ENCODE measurements around the gene THBS1.

THBS1 gene

GRCh38 chr15:39580485-39581241, at the start of gene THBS1:
THBS1 (plus strand) TSS chr15:39581079; CDS start chr15:39581858, 779 bp downstream.
- DNase-seq (ENCODE audit: low read depth in 4 of 4, low spot score in 1 of 4), result peak in 3 of 4 experiments; percentile 14 to 37 (median 16)

GRCh38 chr15:39534996-39535395, 45.9 kb upstream of the THBS1 start:
- DNase-seq (ENCODE audit: low read depth in 4 of 4, low spot score in 1 of 4), result no peak

GRCh38 chr15:39535466-39535865, 45.4 kb upstream of the THBS1 start:
- no peak for DNase-seq (ENCODE audit: low read depth in 4 of 4, low spot score in 1 of 4)

GRCh38 chr15:39538936-39539335, 41.9 kb upstream of the THBS1 start:
- DNase-seq (ENCODE audit: low read depth in 4 of 4, low spot score in 1 of 4), result no peak

DNA sequence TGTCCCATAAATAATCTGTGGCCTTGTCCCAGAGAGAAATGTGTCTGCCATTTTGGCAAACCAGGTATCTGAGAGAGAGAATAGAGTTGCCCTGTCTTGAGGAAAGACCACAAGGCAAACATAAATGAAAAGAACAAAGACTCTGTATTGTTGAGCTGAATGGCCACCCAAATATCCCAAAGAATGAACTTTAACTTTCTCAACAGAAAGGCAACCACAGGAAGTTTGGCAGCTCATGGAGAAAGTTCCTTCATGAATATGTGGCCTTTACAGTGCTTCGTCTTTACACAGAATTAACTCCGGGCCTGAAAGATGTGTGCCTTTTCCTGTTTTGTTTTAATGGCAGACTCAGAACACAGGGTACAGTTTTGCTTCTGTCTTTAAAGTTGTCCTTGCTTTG, 41.4 kb upstream of the THBS1 start:
- no peak for DNase-seq (ENCODE audit: low read depth in 4 of 4, low spot score in 1 of 4)

DNA sequence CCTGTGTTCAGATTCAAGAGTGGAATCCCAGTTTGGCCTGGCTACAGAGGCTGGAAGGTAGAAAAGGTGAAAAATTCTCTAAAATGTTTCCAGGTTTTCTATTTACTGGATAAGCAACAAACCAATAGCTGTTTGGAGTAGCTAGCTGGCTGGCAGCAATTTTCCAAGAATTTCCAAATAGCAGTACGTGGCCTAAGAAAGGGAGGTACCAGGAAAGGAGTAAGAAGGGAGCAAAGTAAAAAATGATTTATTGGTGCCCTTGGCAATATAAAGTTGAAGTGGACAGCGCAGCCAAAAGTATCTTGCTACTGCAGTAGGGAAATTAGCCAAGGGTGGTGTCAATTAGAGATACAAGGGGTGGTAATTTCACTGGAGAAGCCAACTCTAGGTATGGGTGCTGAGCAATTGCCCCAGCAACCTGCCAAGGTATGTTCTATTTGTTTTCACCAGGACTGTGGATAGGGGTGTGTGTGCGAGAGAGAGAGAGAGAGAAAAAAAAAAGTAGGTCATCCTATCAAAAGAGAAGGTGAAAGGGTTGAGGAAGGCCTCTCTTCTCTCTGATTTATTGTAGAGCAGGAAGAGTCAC, 40.8 kb upstream of the THBS1 start:
- DNase-seq (ENCODE audit: low read depth in 4 of 4, low spot score in 1 of 4), result no peak

DNA sequence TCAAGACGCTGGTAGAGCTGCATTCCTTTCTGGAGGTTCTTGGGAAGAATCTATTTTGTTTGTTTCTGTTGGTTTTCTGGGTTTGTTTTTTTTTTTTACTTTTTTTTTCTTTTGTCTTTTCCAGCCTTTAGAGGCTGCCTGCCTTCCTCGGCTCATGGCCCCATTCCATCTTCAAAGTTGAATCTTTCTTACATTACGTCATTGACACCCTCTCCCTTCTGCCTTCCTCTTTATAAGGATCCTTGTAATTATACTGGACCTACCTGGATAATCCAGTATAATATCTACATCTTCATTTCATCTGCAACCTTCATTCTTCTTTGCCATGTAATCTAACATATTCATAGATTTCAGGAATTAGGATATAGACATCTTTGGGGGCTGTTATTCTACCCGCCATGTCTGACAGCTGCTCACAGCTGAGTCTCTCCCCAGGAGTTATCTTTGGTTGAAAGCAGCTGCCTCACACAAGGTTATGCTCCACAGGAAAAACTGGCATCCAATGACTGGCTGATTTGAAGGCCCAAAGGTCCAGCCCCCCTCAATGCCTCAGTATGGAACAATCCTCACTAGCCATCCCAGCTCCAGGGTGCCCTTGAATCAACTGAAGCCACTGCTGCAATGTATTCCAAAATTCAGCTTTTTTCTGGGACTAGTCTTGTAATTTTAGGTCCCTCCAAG, 38.4 kb upstream of the THBS1 start:
- no peak for DNase-seq (ENCODE audit: low read depth in 4 of 4, low spot score in 1 of 4)

DNA sequence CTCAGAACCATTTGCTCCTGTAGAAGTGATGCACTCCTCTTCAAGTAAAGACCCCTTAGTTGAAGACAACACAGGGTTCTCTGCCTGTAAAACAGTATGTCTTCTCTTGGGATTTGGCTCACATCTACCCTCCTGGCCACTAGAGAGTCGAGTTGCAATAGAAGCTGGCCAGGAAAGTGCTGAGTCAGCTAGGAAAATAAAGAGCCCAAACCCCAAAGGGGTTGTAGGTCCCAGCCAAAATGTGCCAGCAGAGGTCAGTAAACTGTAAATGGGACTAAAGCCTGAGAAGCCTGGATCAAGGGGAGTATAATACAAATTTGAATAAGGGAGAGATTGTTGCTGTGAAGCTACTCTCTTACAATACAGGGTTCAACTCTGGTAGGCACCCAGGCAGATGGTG, 37.2 kb upstream of the THBS1 start:
- no peak for DNase-seq (ENCODE audit: low read depth in 4 of 4, low spot score in 1 of 4)

- DNase-seq (ENCODE audit: low read depth in 4 of 4, low spot score in 1 of 4), result no peak
Observed at GRCh38 chr15:39546842-39547241, 34.0 kb upstream of the THBS1 start.

GRCh38 chr15:39548561-39548960, 32.3 kb upstream of the THBS1 start:
- DNase-seq (ENCODE audit: low read depth in 4 of 4, low spot score in 1 of 4), result no peak

- DNase-seq (ENCODE audit: low read depth in 4 of 4, low spot score in 1 of 4), result no peak
Observed at GRCh38 chr15:39549912-39550311, 31.0 kb upstream of the THBS1 start.

GRCh38 chr15:39551476-39551875, 29.4 kb upstream of the THBS1 start:
- DNase-seq (ENCODE audit: low read depth in 4 of 4, low spot score in 1 of 4), result no peak

DNA sequence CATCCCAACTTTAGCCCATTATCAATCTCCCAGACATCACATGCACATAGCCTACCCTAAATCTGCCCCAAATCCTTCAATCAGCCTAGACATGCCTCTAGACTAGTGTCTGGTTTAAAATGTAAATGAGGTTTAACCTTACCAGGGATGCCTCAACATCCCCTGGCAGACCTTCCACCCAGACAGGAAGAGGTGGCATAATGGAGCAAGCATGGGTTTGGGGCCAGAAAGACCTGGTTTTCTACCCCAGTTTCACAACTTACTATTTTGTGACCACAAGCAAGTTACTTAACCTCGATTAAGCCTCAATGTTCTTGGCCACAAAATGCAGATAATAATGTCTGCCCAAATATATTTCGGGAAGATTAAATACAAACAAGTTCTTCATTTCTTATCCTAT, 28.3 kb upstream of the THBS1 start:
- DNase-seq (ENCODE audit: low read depth in 4 of 4, low spot score in 1 of 4), result no peak

GRCh38 chr15:39553947-39554693, 26.8 kb upstream of the THBS1 start:
- no peak for DNase-seq (ENCODE audit: low read depth in 4 of 4, low spot score in 1 of 4)

GRCh38 chr15:39554746-39555387, 26.0 kb upstream of the THBS1 start:
- DNase-seq (ENCODE audit: low read depth in 4 of 4, low spot score in 1 of 4), result no peak

GRCh38 chr15:39555885-39556284, 25.0 kb upstream of the THBS1 start:
- no peak for DNase-seq (ENCODE audit: low read depth in 4 of 4, low spot score in 1 of 4)

GRCh38 chr15:39556461-39556860, 24.4 kb upstream of the THBS1 start:
- no peak for DNase-seq (ENCODE audit: low read depth in 4 of 4, low spot score in 1 of 4)

DNA sequence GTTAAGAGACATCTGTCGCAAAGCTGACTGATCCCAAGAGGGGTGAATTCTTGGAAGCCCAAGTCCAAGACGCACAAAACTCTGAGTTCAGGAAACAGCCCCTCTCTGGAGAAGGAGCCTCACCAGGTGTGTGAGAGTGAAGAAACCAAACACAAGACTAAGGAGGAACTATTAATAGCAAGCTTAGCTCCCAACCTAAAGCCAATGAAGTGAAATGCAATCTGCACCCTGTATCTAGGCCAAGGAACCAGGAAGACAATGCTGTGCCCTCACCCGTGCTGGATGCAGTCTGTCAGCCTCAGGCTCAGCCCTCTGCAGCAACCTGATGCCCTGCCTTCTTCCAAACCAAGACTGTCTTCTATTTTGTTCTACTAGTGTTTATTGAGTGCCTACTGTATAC, 22.5 kb upstream of the THBS1 start:
- DNase-seq (ENCODE audit: low read depth in 4 of 4, low spot score in 1 of 4), result no peak

- no peak for DNase-seq (ENCODE audit: low read depth in 4 of 4, low spot score in 1 of 4)
Observed at GRCh38 chr15:39564972-39565665, 15.8 kb upstream of the THBS1 start.

GRCh38 chr15:39565851-39566250, 15.0 kb upstream of the THBS1 start:
- DNase-seq (ENCODE audit: low read depth in 4 of 4, low spot score in 1 of 4), result no peak

DNA sequence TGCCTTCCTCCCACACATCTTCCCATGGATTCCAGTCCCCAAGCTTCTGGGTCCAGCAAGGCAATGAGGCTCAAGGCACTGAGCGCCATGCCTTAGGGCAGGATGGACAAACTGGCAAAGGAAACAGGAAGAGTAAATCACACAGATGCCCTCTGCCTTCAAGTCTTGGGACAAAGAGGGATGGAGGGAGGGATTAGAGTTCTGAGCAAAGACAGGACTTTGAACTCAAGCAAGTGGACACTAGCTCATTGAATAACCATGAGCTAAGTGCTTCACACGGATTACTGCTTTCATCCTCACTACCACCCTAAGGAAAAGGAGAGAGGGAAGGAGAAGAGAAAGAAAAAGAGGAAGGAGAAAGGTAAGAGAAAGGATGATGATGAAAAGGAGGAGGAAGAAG, 7.6 kb upstream of the THBS1 start:
- DNase-seq (ENCODE audit: low read depth in 4 of 4, low spot score in 1 of 4), result no peak
